Measurements from ENCODE around the gene GPR61. TPM values are rescaled to one million over a fixed set of nuclear protein-coding genes. Genes with fewer than 3 reads are reported as not detected.

Gene GPR61
- total RNA-seq, 1 donor from 2014 or later = 0.53 TPM

DNA sequence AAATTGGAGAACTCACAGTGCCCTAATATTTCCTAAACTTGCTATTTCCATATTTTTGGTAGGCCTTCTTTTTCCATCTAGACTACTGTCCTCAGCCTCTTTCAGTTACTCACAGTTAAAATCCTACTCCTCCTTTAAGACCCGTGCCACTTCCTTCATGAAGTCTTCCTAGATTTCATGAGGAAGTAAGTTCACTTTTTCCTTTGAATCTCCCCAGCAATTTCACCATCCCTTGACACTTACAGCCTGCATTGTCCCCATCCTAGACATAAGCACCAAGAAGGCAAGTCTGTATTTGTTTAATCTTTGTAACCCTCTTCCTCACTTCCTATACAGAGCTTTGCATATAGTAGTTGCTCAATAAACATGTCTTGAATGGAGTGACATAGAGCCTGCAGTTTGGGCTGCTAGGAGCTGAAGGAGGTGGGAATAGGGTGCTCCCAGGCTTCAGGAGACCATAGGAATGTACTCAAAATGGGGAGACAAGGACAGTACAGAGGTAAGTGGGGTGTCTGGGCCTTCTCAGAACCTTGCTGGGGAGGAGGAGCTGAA lies 5.3 kb upstream of the GPR61 start:
- Mint-ChIP-seq H3K4me1 (ENCODE audit: low read depth) (peaks cover 7% of the 10 kb centered on the region), H3K36me3 (ENCODE audit: insufficient read depth) (no peaks in the 10 kb centered on the region), H3K4me3 (ENCODE audit: low read depth) (no peak overlapping the region), H3K27ac (no peak overlapping the region), H3K27me3 (peaks cover 16% of the 10 kb centered on the region), H3K9me3 (ENCODE audit: low read depth) (no peaks in the 10 kb centered on the region)
- DNase-seq (ENCODE audit: low spot score, unreplicated experiment) = no peak
- no peak for TF ChIP-seq CTCF (IDR thresholded peaks at IDR 0.05; ENCODE audit: unreplicated experiment)

GRCh38 chr1:109535481-109535880 lies 4.2 kb upstream of the GPR61 start:
- Mint-ChIP-seq H3K36me3 (ENCODE audit: insufficient read depth) (no peaks in the 10 kb centered on the region), H3K9me3 (ENCODE audit: low read depth) (no peaks in the 10 kb centered on the region), H3K27me3 (peaks cover 21% of the 10 kb centered on the region), H3K4me1 (ENCODE audit: low read depth) (peaks cover 3% of the 10 kb centered on the region), H3K27ac (no peak overlapping the region), H3K4me3 (ENCODE audit: low read depth) (no peak overlapping the region)
- DNase-seq (ENCODE audit: low spot score, unreplicated experiment) = no peak
- no peak for TF ChIP-seq CTCF (IDR thresholded peaks at IDR 0.05; ENCODE audit: unreplicated experiment)

DNA sequence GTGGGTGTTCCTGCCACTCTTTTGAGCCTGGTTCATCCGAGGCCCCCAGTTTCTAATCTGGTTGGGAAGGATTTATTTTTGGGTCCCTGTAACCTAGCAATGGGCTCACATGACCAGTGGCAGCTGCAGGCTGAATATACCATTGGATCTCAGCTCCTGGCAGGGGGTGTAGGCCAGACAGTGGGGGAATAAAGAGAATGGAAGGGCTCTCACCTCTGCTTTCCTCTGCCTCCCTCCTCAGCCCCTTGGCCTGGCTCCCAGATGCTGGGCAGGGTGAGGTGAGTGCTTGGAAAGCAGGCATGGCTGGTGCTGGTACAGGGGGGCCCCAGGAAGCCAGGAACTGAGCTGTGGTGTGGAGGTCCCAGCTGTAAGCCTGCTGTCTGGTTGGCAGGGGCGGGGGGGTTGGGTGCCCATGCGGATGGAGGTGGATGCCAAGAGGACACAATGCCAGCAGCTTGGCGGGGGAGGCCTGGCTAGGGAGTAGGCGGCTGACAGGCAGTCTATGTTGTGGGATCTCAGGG lies 3.6 kb upstream of the GPR61 start:
- no peak for TF ChIP-seq CTCF (IDR thresholded peaks at IDR 0.05; ENCODE audit: unreplicated experiment)
- H3K36me3 Mint-ChIP-seq (ENCODE audit: insufficient read depth) = no peaks in the 10 kb centered on the region
- H3K27me3 Mint-ChIP-seq = peaks cover 22% of the 10 kb centered on the region
- H3K4me1 Mint-ChIP-seq (ENCODE audit: low read depth) = peaks cover 3% of the 10 kb centered on the region
- H3K4me3 Mint-ChIP-seq (ENCODE audit: low read depth) = no peak overlapping the region
- no peak for DNase-seq (ENCODE audit: low spot score, unreplicated experiment)
- no peak overlapping the region for H3K27ac Mint-ChIP-seq
- H3K9me3 Mint-ChIP-seq (ENCODE audit: low read depth) = no peaks in the 10 kb centered on the region

GRCh38 chr1:109537450-109538178 lies 2.1 kb upstream of the GPR61 start:
- Mint-ChIP-seq H3K36me3 (ENCODE audit: insufficient read depth) (no peaks in the 10 kb centered on the region), H3K4me3 (ENCODE audit: low read depth) (no peak overlapping the region), H3K9me3 (ENCODE audit: low read depth) (no peaks in the 10 kb centered on the region), H3K4me1 (ENCODE audit: low read depth) (peaks cover 2% of the 10 kb centered on the region), H3K27ac (no peak overlapping the region), H3K27me3 (peaks cover 30% of the 10 kb centered on the region)
- no peak for DNase-seq (ENCODE audit: low spot score, unreplicated experiment)
- no peak for TF ChIP-seq CTCF (IDR thresholded peaks at IDR 0.05; ENCODE audit: unreplicated experiment)

GRCh38 chr1:109538827-109539555 lies 681 bp upstream of the GPR61 start:
- DNase-seq (ENCODE audit: low spot score, unreplicated experiment) = no peak
- TF ChIP-seq CTCF (IDR thresholded peaks at IDR 0.05; ENCODE audit: unreplicated experiment) = no peak
- no peaks in the 10 kb centered on the region for H3K36me3 Mint-ChIP-seq (ENCODE audit: insufficient read depth)
- H3K27me3 Mint-ChIP-seq = peaks cover 37% of the 10 kb centered on the region
- no peak overlapping the region for H3K4me3 Mint-ChIP-seq (ENCODE audit: low read depth)
- no peaks in the 10 kb centered on the region for H3K9me3 Mint-ChIP-seq (ENCODE audit: low read depth)
- no peak overlapping the region for H3K27ac Mint-ChIP-seq
- no peaks in the 10 kb centered on the region for H3K4me1 Mint-ChIP-seq (ENCODE audit: low read depth)
